Measurements from ENCODE around the gene LPIN1.

GRCh38 chr2:11788461-11789124 is 42.2 kb downstream of the LPIN1 start:
- TF ChIP-seq CTCF (IDR thresholded peaks at IDR 0.05 in 8 of 11, conservative IDR thresholded peaks at IDR 0.05 in 3 of 11) (no peak), POLR2A (IDR thresholded peaks at IDR 0.05) (no peak), POLR2AphosphoS5 (IDR thresholded peaks at IDR 0.05) (no peak)
